Motor neuron (in vitro differentiated cells): ENCODE measurements around the gene UBN1. TPM values are rescaled to one million over a fixed set of nuclear protein-coding genes. Genes with fewer than 3 reads are reported as not detected.
"Not testable (repeated sequence)": the region's sequence is repeated elsewhere in the genome, so short reads cannot be mapped to it uniquely, and the experiment has no call there.

Experiments
- ATAC-seq, 8 experiments: fragments of 200-7000 bp; cut with Tn5 transposase; replicated peaks in 6 of 8; 2 replicates each; pipeline ENCODE4 v1.8.0; 2021; ENCODE audit warnings: mild to moderate bottlenecking in 8 of 8, moderate library complexity in 8 of 8
- H3K27ac ChIP-seq, 2 donors: fragments of 250-450 bp; sonication (Bioruptor Pico); 2 replicates each; pipeline ENCODE4 v1.9.0; 2021; ENCODE audit warnings: antibody characterized with exemption in 2 of 2, mild to moderate bottlenecking in 2 of 2, moderate library complexity in 1 of 2
- H3K4me1 ChIP-seq, 2 donors: fragments of 250-450 bp; sonication (Bioruptor Pico); replicated peaks in 1 of 2; 2 replicates each; pipeline ENCODE4 v1.6.1; 2021; ENCODE audit warnings: antibody characterized with exemption in 2 of 2, mild to moderate bottlenecking in 2 of 2, moderate library complexity in 1 of 2
- H3K4me3 ChIP-seq, 5 donors: fragments of 250-450 bp; sonication (Bioruptor Pico); 2 replicates each; pipeline ENCODE4 v1.9.0; 2021; ENCODE audit warnings: antibody characterized with exemption in 5 of 5, mild to moderate bottlenecking in 5 of 5, moderate library complexity in 4 of 5
- WGBS, 10 experiments: fragments of 450-650 bp; shearing (Covaris generic); methylation state at CpG; one replicate each; pipeline ENCODE4 v1.0.0; 2022; 5-methylcytosine and 5-hydroxymethylcytosine counted together
- in situ Hi-C, 9 experiments: fragments of 400-800 bp; cut with MboI; loops; one replicate each; pipeline ENCODE4 v1.15.0; 2021; ENCODE audit warnings: low sequenced_read_pairs in 9 of 9, low pct_unique_long_range_greater_than_20kb in 2 of 9; ENCODE audit not compliant: unreplicated experiment in 9 of 9
- total RNA-seq, 8 experiments: library from RNA; unstranded; fragments of 300-600 nt; gene quantifications; 2 replicates each; pipeline versions ENCODE4 v1.2.3 to v1.2.4, GENCODE V29; 2022

The UBN1 gene
- total RNA-seq, 8 experiments from 2014 or later, result 14.0 to 43.7 (median 24.2) TPM

DNA sequence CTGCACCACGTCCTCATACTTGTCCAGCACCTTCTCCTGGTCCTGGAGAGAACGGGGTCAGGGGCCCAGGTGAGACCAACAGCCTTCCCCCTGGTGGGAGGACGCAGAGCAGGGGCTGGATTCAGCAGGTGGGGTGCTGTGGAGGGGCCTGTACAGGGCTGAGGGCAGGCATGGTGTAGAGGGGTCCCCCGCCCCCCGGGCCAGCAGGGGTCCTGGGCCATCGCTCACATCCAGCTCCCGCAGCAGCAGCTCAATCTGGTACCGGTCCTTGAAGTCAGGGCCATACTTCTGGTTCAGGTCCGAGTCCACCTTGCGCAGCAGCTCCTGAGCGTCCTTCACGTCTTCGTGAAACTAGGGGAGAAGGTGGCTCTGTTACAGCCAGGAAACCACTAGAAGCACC is 48.1 kb downstream of the UBN1 start:
- in situ Hi-C loops, result no loop called here

DNA sequence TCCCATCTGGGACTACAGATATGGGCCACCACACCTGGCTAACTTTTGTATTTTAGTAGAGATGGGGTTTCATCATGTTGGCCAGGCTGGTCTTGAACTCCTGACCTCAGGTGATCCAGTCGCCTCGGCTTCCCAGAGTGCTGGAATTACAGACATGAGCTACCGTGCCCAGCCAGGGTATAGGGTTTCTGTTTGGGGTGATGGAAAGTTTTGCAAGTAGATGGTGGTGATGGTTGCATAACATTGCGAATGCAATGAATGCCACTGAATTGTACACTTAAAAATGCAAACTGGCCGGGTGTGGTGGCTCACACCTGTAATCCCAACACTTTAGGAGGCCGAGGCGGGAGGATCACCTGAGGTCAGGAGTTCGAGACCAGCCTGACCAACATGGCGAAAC is 49.5 kb downstream of the UBN1 start:
- H3K4me1 ChIP-seq, H3K4me3 ChIP-seq, ATAC-seq, H3K27ac ChIP-seq, in situ Hi-C loops: not testable (repeated sequence)
- 50 to 100% (median 82%) methylated on average over 1 to 6 of the region's 9 CpGs; no CpG with 5 or more reads in 4 of the 10 experiments for WGBS, 10 experiments

More for the DNA sequence above, 48.1 kb downstream of the UBN1 start:
- WGBS, 10 experiments, result 75 to 100% (median 83%) methylated on average over 1 to 4 of the region's 13 CpGs; no CpG with 5 or more reads in 7 of the 10 experiments
- H3K4me1 ChIP-seq, result no peaks in the 10 kb centered on the region
- ATAC-seq, result no peak
- no peak overlapping the region for H3K27ac ChIP-seq
- H3K4me3 ChIP-seq, result no peak overlapping the region

DNA sequence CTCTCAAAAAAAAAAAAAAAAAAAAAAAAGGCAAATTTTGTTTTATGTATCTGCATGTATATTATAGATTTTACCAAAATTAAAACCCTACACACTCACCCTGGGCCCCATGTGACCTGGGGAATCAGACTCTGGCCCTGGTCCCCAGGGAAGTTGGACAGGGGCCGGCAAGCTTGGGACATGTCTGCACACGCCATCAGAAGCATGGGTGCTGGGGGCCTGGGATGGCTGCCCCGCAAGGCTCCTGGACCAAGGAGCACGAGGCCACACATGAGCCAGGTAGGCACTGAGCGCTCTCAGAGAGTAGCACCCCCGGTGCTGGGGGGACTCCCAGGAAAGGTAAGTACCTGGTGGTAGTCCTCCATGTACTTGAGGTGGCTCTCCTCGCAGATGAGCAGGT is 50.0 kb downstream of the UBN1 start:
- in situ Hi-C loops, result no loop called here
- Histone ChIP-seq H3K27ac (no peak overlapping the region), H3K4me3 (no peak overlapping the region), H3K4me1 (no peaks in the 10 kb centered on the region)
- no peak for ATAC-seq
- 80 to 100% (median 88%) methylated on average over 1 to 4 of the region's 7 CpGs; no CpG with 5 or more reads in 4 of the 10 experiments for WGBS, 10 experiments

DNA sequence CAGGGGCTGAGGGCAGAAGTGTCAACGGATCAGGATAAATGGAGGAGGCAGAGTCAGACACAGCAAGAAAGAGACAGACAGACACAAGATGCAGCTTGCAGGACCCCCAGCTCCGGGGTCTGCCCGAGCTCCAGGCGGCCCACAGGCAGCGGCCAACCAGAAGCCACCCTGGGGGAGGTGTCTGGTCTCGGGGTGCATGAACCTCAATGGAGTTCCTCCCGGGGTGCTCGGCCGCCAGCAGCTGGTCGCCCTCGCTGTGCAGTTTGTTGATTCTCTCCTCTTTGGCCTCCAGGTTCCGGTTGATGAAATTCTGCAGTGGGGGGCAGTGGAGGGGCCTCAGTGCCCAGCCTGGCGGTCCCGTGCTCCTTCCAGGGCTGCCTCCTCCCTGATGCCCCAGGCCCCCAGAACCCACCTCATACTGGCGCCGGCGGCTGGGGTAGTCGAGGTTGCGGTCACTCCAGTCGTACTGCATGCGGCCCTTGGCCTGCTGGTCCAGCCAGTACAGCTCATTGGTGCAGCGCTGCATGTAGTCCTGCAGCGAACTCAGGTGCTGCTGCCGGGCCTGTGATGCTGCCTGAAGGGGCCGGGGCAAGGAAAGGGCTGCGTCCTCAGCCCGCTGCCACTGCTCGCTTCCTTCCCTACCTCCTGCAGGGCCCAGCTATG is 51.7 kb downstream of the UBN1 start:
- no peak for ATAC-seq
- no peaks in the 10 kb centered on the region for H3K4me1 ChIP-seq
- no peak overlapping the region for H3K27ac ChIP-seq
- in situ Hi-C loops, result no loop called here
- H3K4me3 ChIP-seq, result no peak overlapping the region
- 40 to 91% (median 83%) methylated on average over 1 to 16 of the region's 28 CpGs; no CpG with 5 or more reads in 3 of the 10 experiments for WGBS, 10 experiments

DNA sequence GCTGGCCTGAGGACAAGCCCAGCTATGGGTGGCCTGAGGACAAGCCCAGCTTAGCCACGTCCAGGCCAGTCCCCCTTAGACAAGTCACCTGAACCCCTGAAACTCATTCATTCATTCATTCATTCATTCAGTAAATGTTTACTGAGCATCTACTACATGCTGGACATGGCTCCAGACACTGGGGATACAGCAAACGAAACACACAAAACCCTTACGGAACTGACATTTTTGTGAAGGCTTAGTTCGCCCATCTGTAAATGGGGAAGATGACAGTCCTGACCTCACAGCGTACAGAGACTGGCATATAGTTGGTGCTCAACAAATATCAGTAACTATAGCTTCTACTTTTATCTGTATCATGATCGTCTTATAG is 52.2 kb downstream of the UBN1 start:
- in situ Hi-C loops, result no loop called here
- H3K27ac ChIP-seq, result no peak overlapping the region
- 67 to 93% (median 78%) methylated on average over 2 to 5 of the region's 6 CpGs; no CpG with 5 or more reads in 2 of the 10 experiments for WGBS, 10 experiments
- no peak overlapping the region for H3K4me3 ChIP-seq
- no peaks in the 10 kb centered on the region for H3K4me1 ChIP-seq
- no peak for ATAC-seq

DNA sequence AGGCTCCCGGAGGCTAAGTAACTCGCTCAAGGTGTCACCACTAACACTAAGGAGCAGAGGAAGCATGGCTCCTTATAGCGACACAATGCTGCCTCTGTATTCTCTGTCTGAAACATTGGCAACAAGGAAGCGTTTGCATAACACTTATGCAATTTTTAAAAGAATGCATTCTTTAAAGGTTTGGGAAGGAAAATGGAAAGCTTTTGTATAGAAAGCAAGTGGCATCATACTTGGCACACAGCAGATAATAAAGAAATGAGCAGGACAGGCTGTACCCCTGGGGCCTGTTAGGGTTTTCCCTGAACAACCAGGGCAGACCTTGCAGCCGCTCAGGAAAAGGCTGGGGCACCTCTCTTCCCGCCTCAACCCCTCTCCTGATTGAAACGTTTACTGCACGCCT is 52.8 kb downstream of the UBN1 start:
- WGBS, 10 experiments, result 34 to 90% (median 68%) methylated on average over 1 to 7 of the region's 8 CpGs
- Histone ChIP-seq H3K27ac (no peak overlapping the region), H3K4me1 (no peaks in the 10 kb centered on the region), H3K4me3 (no peak overlapping the region)
- in situ Hi-C loops, result no loop called here
- ATAC-seq, result no peak

DNA sequence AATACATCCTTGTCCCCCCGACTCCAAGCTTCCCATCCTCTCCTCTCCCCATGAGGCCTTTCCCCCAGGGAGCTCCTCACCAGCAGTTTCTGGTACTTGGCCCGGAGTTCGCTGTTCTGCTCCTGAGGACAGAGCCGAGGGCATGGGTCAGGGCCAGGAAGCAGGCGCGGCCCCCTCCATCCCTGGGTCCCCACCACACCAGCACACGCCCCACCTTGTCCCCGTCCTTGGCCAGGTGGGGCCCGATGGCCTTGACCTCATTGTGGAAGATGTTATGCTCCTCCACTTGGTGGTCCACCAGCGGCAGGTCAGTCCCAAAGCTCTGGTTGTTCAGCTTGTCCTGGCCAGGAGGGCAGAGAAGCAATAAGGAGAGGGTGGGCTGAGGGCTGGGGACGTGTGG is 53.5 kb downstream of the UBN1 start:
- ATAC-seq, result no peak
- 60 to 67% methylated on average over 1 of the region's 11 CpGs; no CpG with 5 or more reads in 8 of the 10 experiments for WGBS, 10 experiments
- no peak overlapping the region for H3K4me3 ChIP-seq
- no peaks in the 10 kb centered on the region for H3K4me1 ChIP-seq
- H3K27ac ChIP-seq, result no peak overlapping the region
- in situ Hi-C loops, result no loop called here

DNA sequence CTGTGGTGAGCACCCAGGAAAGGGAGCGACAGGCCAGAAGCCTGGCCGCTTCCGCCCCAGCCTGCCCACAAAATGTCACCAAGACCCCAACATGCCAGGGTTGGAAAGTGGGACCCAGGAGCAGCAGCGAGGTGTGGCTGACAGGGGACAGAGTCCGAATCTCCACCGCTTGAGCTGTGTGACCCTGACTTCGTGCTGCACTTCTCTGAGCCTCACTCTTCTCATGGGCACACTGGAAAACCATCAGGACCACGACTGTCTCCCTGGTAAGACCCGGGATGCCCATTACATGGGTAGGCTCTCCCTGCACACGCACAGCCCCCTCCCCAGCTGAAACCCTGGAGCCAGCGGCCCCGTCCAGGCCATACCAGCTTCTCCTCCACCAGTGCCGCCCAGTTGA is 54.8 kb downstream of the UBN1 start:
- H3K27ac ChIP-seq, result no peak overlapping the region
- ATAC-seq, result no peak
- no peak overlapping the region for H3K4me3 ChIP-seq
- WGBS, 10 experiments, result 80 to 100% methylated on average over 1 of the region's 13 CpGs; no CpG with 5 or more reads in 8 of the 10 experiments
- no peaks in the 10 kb centered on the region for H3K4me1 ChIP-seq
- in situ Hi-C loops, result no loop called here

DNA sequence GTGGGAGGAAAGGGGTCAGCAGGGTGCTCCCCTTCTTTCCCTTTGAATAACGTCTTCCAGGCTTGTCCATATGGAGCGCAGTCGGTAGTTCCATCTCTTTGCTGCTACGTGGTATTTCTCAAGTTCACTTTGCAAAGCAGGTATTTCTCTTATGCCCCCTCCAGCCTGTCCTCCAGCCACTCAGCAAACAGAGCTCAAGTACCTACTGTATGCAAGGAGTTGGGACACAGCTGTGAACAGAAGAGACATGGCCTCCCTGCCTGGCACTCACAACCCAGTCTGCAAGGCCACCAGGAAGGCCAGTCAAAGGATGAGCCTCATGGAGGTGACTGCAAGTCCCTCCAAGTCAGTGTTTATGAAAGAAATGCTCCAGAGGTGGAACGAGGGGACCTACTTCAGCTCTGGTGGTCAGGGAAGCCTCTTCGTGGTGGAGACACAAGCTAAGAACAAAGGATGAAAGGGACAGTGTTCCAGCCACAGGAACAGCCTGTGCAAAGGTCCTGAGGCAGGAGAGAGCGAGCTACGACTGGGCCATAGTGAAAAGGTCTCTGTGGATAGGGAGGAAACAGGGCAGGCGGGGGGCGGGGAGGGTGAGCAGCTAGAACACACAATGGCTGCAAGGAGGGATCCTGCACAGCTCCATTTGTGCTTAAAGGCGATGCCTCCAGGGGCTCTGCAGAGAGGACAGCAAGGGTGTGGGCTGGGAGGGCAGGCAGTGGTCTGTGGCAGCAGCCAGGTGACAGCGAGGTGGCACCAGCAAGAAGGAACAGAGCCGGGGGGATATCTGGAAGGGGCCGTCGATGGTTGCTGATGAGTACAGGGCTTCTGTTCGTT is 57.0 kb downstream of the UBN1 start:
- Histone ChIP-seq H3K27ac (no peak overlapping the region), H3K4me3 (no peak overlapping the region), H3K4me1 (no peaks in the 10 kb centered on the region)
- no peak for ATAC-seq
- WGBS, 10 experiments, result 0 to 90% (median 55%) methylated on average over 2 to 10 of the region's 16 CpGs; no CpG with 5 or more reads in 5 of the 10 experiments
- in situ Hi-C loops, result no loop called here

DNA sequence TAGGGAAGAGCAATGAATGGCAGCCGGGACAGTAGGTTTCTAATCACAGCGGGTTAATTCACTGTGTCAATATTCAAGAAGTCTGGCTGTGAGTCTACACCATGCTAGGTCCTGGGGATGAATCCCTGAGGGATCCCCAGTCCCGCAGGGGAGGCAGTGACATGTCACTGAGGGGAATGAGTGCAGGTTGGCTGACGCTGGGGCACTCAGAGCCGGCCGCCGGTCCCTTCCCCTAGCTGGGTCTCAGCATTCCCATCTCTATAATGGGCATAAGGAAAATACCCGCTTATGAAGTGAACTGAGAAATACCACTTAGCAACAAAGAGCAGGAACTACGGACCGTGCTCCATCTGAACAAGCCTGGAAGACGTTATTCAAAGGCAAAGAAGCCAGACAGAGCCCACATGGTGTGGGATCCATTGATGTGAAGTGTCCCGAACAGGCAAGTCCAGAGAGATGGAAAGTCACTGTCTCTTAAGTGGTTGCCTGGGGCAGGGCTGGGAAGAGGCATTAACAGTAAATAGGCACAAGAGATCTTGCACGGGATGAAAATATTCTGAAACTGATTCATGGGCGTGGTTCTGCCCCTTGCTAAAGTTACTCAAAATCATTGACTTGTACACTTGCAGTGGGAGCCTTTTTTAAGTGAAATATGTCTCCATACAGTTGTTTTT is 57.8 kb downstream of the UBN1 start:
- Histone ChIP-seq H3K4me1 (no peaks in the 10 kb centered on the region), H3K4me3 (no peak overlapping the region), H3K27ac (no peak overlapping the region)
- peak in 3 of 8 experiments; percentile 29 to 45 (median 33) for ATAC-seq
- 54 to 100% (median 74%) methylated on average over 1 to 12 of the region's 14 CpGs; no CpG with 5 or more reads in 1 of the 10 experiments for WGBS, 10 experiments
- in situ Hi-C loops, result no loop called here

DNA sequence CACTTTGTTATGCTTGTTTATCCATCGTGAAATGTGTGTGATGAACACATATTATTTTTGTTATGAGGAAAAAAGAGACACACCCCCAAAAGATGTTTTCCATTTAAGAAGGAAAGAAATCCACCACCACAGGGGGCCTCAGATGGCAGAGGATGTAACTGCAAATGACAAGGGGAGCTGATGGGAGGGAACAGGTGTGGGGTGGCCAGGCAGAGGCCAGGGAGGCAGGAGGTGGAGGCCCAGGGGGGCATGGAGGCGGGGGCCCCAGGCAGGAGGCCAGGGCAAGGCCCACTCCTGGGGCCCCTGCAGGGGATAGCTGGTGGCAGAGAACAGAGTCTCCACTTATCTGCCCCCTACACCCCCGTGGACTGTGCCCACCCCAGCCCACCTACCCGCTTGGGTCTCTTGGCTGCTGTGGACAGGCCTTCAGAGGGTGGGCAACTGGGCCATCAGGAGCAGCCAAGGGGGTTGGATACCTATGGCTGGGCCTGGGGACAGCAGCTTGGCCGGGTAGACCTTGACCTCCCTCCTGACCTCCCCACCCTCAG is 61.6 kb downstream of the UBN1 start:
- in situ Hi-C loops, result no loop called here
- no peak for ATAC-seq
- no peaks in the 10 kb centered on the region for H3K4me1 ChIP-seq
- H3K27ac ChIP-seq, result no peak overlapping the region
- no peak overlapping the region for H3K4me3 ChIP-seq
- 40 to 80% (median 60%) methylated on average over 1 to 2 of the region's 5 CpGs; no CpG with 5 or more reads in 7 of the 10 experiments for WGBS, 10 experiments

DNA sequence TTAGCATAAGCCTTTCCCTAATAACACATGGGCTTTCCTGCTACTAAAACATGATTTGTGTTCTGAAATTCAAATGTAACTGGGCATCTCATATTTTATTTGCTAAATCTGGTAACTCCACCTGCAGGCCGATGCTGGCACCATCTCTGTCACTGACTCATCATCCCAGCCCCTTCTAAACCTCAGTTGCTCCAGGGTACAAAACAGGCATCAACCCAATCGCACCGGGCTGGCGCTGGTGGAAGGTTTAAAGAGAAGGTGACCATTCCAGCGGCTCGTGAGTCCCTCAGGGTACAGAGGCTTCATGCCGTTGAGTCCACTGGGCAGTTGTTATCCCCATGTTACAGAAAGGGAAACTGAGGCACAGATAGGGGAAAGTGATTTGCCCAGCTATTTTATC is 62.5 kb downstream of the UBN1 start:
- in situ Hi-C loops, result no loop called here
- Histone ChIP-seq H3K4me3 (no peak overlapping the region), H3K27ac (no peak overlapping the region), H3K4me1 (no peaks in the 10 kb centered on the region)
- WGBS, 10 experiments, result 0 to 100% (median 93%) methylated on average over 1 to 7 of the region's 7 CpGs
- no peak for ATAC-seq

DNA sequence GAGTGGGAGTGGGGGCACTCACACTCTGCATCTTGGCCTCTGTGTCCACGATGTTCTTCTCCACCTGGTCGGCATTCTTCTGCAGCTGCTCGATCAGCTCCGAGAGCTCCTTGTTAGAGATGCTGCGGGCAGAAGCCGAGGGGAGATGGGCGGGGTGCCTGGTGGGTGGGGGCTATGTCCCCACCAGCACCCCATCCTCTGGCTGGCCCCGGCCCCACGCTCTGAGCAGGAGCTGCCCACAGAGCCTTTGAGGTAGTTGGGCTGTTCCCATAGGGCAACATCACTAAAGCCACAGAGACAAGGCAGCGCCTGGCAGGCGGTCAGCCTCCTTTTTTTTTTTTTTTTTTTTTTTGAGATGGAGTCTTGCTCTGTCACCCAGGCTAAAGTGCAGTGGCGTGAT is 63.5 kb downstream of the UBN1 start:
- in situ Hi-C loops, result no loop called here
- WGBS, 10 experiments, result 77 to 100% (median 100%) methylated on average over 1 to 4 of the region's 12 CpGs; no CpG with 5 or more reads in 7 of the 10 experiments
- Histone ChIP-seq H3K27ac (no peak overlapping the region), H3K4me1 (no peaks in the 10 kb centered on the region), H3K4me3 (no peak overlapping the region)
- no peak for ATAC-seq
